Esophagus (tissue), 2 donors: Measurements from ENCODE around the gene MMS22L. TPM values are rescaled to one million over a fixed set of nuclear protein-coding genes. Genes with fewer than 3 reads are reported as not detected.

Source experiments
- H3K27ac ChIP-seq, 2 donors: one replicate each; pipeline ENCODE4 v1.5.1; 2013; ENCODE audit warnings: low read depth in 2 of 2, mild to moderate bottlenecking in 2 of 2, inconsistent platforms in 1 of 2, low read length in 1 of 2, moderate library complexity in 1 of 2
- H3K27me3 ChIP-seq, 2 donors: one replicate each; pipeline ENCODE4 v1.6.1; 2013; ENCODE audit warnings: low read length in 2 of 2, control low read depth in 1 of 2, mild to moderate bottlenecking in 1 of 2; ENCODE audit not compliant: insufficient read depth in 2 of 2, control insufficient read depth in 1 of 2
- H3K36me3 ChIP-seq, 2 donors: one replicate each; pipeline ENCODE4 v1.6.1; 2013; ENCODE audit warnings: low read length in 1 of 2; ENCODE audit not compliant: control insufficient read depth in 2 of 2, insufficient read depth in 2 of 2
- H3K4me1 ChIP-seq, 2 donors: one replicate each; pipeline ENCODE4 v1.6.1; 2013; ENCODE audit warnings: low read length in 1 of 2; ENCODE audit not compliant: control insufficient read depth in 2 of 2, insufficient read depth in 2 of 2
- H3K4me3 ChIP-seq, 2 donors: one replicate each; pipeline ENCODE4 v1.5.1; 2013; ENCODE audit warnings: low read length in 2 of 2, mild to moderate bottlenecking in 2 of 2, low read depth in 1 of 2, moderate library complexity in 1 of 2
- H3K9me3 ChIP-seq, 2 donors: one replicate each; pipeline ENCODE4 v1.6.1; 2013; ENCODE audit warnings: mild to moderate bottlenecking in 2 of 2, low read depth in 1 of 2, low read length in 1 of 2, moderate library complexity in 1 of 2; ENCODE audit not compliant: control insufficient read depth in 2 of 2, insufficient read depth in 1 of 2
- WGBS, 2 donors: extraction: QIAGEN DNeasy Blood & Tissue Kit; methylation state at CpG; one replicate each; pipeline ENCODE4 v1.1.7; 2013; 5-methylcytosine and 5-hydroxymethylcytosine counted together
- polyA plus RNA-seq, 2 donors: library from polyadenylated mRNA; stranded (reverse); fragments of 200-250 nt; gene quantifications; one replicate each; pipeline ENCODE4 v1.2.3, GENCODE V29; 2013
- donor health status: healthy with polysubstance abuse.
- donor health status: Bipolar disorder and iron deficiency.

Gene MMS22L, protein sequence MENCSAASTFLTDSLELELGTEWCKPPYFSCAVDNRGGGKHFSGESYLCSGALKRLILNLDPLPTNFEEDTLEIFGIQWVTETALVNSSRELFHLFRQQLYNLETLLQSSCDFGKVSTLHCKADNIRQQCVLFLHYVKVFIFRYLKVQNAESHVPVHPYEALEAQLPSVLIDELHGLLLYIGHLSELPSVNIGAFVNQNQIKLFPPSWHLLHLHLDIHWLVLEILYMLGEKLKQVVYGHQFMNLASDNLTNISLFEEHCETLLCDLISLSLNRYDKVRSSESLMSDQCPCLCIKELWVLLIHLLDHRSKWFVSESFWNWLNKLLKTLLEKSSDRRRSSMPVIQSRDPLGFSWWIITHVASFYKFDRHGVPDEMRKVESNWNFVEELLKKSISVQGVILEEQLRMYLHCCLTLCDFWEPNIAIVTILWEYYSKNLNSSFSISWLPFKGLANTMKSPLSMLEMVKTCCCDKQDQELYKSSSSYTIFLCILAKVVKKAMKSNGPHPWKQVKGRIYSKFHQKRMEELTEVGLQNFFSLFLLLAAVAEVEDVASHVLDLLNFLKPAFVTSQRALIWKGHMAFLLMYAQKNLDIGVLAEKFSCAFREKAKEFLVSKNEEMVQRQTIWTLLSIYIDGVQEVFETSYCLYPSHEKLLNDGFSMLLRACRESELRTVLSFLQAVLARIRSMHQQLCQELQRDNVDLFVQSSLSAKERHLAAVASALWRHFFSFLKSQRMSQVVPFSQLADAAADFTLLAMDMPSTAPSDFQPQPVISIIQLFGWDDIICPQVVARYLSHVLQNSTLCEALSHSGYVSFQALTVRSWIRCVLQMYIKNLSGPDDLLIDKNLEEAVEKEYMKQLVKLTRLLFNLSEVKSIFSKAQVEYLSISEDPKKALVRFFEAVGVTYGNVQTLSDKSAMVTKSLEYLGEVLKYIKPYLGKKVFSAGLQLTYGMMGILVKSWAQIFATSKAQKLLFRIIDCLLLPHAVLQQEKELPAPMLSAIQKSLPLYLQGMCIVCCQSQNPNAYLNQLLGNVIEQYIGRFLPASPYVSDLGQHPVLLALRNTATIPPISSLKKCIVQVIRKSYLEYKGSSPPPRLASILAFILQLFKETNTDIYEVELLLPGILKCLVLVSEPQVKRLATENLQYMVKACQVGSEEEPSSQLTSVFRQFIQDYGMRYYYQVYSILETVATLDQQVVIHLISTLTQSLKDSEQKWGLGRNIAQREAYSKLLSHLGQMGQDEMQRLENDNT
- polyA plus RNA-seq, result 1 to 10 TPM; 1.8 to 2.4 TPM

DNA sequence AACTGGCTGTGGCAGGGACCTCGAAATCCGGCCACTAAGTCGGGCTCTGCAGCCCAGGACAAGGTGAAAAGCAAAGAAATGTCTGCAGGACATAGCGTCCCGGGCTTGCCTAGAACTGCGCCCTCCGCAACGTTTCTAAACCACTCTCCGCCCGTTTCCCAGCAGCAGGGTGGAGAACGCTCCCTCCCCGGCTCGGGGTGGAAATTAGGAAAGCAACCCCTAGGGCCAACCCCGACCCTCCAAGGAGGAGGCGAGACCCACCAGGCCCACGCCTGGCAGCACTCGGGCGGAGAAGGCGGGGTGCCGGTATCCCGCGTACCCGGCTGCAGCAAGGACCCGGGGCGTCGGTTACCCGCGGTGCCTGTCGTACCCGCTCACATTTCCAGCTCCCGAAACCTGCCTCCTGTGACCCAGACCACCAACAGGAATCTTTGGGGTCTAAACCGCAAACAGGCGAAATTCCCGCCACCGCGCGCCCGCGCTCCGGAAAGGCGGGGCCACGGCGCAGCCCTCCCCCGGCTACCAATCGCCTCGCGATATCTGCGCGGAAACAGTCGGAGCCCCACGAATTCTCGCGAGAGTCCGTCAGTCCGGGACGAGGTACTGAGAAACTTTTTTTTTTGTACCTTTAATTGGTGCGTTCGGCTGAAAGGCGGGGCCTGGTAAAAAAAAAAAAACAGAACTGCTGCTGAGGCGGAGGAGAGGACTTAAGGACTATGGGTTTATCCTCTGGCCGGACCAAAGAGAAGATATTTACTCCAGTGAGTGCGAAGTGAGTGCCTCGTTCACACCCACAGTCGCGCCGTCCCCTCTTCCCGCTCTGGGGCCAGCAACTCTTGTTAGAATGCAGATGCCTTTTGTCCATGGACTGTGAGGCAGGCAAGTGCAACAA lies at the start of gene MMS22L:
MMS22L (minus strand) TSS at position 491 of the 892 bp plus-strand sequence. CDS start 739 bp downstream, outside the sequence.
- WGBS, 2 donors, result 0% methylated on average over 59 to 67 of the region's 67 CpGs

DNA sequence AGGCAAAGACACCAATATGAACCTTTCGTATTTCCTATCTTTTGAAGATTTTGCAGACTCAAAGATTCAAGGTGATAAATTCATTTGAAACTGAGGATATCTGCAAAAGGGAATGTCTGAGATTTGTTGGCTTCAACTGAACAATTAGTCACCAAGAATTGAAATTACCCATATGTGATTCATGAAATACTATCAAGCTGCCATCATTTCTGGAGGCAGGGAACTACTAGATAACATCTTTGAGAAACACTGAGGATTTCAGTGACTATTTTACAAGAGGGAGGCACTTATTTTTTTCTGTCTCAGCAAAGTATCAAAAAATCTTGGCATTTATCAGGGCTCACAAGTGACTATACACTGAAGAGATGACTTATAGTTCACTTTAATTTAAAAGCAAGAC lies 39.8 kb upstream of the MMS22L start:
- WGBS, 2 donors, result 82 to 84% methylated on average over 1 of the region's 1 CpG
- peaks cover 0 to 2% of the 10 kb centered on the region in 2 donors for H3K27me3 ChIP-seq
- H3K9me3 ChIP-seq, result no peaks in the 10 kb centered on the region
- H3K36me3 ChIP-seq, result no peaks in the 10 kb centered on the region
- no peak overlapping the region for H3K4me3 ChIP-seq
- no peaks in the 10 kb centered on the region for H3K4me1 ChIP-seq
- H3K27ac ChIP-seq, result no peak overlapping the region

More for the DNA sequence above, at the start of gene MMS22L:
- Histone ChIP-seq H3K4me3 (peak within 1 kb of the TSS; percentile 79 to 96), H3K4me1 (no peaks in the 10 kb centered on the region), H3K36me3 (no peaks in the 10 kb centered on the region), H3K9me3 (no peaks in the 10 kb centered on the region), H3K27me3 (no peaks in the 10 kb centered on the region), H3K27ac (peak within 1 kb of the TSS; percentile 47 to 70)

DNA sequence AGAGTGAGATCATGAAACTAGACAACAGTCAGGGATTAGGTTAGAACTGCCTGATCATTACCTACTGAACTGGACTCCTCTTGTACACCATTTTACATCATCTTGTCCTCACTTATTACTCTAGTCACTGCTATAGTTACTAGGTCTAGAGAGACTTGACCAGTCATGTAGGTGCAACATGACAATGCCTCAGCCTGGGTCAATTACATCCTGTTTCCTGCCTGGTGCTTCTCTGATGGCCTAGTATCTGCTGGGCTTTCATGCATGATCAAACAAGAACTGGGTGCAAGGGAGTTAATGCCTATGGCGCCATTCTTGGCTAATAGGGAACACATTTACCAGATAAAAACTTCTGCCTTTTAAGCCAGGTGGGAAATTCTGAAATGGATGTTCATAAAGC lies 39.2 kb upstream of the MMS22L start:
- Histone ChIP-seq H3K4me3 (no peak overlapping the region), H3K9me3 (no peaks in the 10 kb centered on the region), H3K27me3 (peaks cover 0 to 2% of the 10 kb centered on the region in 2 donors), H3K27ac (no peak overlapping the region), H3K36me3 (no peaks in the 10 kb centered on the region), H3K4me1 (no peaks in the 10 kb centered on the region)
- 93 to 96% methylated on average over 1 of the region's 1 CpG for WGBS, 2 donors

DNA sequence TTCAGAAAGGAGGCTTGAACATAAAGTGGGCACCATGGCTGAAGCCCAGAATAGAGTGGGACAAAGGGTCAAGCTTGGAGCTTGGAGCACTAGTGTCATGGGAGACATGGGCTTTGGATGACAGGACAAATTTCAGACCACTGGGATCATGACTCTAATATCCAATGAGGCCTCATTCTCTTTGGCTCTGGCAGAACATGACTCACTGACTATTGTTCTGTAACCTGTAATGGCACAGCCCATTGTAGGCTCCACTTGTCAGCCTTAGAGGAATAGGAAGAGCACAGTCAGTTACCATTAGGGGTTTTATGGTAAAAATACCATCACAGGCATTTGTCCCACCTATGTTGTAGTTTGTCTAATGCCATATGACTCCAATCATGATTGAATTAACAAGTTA lies 34.0 kb upstream of the MMS22L start:
- Histone ChIP-seq H3K4me3 (no peak overlapping the region), H3K27ac (no peak overlapping the region), H3K9me3 (no peaks in the 10 kb centered on the region), H3K27me3 (no peaks in the 10 kb centered on the region), H3K4me1 (no peaks in the 10 kb centered on the region), H3K36me3 (no peaks in the 10 kb centered on the region)

DNA sequence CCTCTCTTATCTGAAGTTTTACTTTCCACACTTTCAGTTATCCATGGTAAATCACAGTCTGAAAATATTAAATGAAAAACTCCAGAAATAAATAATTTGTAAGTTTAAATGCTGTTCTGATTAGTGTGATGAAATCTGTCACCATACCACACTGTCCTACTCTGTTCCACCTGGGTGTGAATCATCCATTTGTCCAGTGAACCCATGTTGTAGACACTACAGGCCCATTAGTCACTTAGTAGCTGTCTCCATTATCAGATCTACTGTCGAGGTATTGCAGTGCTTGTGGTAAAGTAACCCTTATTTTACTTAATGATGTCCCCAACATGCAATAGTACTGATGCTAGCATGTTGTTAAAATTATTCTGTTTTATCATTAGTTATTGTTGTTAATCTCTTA lies 29.2 kb upstream of the MMS22L start:
- 38 to 51% methylated on average over 1 of the region's 1 CpG for WGBS, 2 donors
- Histone ChIP-seq H3K4me3 (no peak overlapping the region), H3K4me1 (no peaks in the 10 kb centered on the region)

DNA sequence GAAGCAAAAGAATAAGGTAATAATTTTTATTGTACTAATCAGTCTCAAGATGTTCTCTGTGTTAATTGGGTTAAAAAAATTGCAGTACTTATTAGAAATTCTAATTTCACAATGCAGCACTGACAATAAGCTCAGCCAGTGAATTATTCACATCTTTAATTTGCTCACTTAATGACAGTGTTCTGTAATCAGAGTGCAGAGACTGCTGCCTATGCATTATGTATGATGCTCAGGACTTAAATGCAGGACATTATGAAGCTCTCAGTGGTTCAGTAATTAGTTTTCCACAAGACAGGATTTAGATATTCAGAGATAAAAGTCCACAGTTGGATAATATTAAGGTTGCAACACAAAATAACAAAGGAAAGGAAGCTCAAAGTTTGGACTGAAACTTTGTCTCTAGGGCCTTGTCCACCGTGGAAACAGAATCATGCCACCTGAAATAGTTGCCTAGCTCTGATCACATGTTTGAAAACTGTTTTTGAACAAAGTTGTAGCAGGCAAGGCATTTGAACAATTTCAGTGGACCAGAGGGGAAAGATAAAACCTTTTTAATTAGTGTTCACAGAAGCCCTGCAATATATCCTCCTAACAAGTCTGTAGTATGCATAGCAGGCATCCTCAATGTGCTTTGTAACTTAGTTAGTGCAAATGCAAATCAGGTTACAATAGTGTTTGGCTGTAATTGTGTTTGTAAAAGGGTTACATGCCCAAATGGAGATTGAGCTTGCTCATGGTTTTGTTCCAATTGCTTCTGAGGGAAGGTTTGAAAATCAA lies 23.7 kb upstream of the MMS22L start:
- 58 to 61% methylated on average over 1 of the region's 1 CpG for WGBS, 2 donors

More for the DNA sequence above, 29.2 kb upstream of the MMS22L start:
- Histone ChIP-seq H3K27ac (no peak overlapping the region), H3K9me3 (no peaks in the 10 kb centered on the region), H3K36me3 (no peaks in the 10 kb centered on the region), H3K27me3 (no peaks in the 10 kb centered on the region)

DNA sequence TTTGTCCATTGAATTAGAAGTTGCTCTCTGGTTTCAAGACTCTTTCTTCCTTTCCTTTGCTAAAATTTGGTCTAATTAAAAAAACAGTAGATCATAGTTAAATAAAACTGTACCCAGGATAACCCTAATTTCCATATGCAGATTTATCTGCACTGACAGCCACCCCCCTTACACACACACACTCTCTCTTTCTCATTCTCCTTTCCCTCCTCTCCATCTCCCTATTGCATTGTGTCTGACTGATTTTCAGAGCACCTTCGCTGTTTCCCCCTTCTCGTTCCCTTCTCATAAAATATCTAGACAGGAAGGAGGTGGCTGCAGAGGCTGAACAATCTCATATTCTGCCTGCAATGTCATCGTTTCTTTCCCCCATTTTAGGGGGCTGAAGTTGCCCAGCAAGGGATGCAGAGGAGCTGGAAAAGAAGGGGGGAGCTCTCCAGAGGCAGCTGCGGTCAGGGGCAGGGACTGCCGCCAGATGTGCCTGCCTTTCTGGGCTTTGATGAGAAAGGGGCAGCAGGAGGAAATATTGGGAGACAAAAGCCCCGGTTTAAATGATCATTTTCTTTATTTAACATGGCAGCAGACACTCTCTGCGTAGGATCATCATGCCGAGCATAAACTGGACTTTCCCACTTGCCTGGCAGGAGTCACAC lies 22.5 kb upstream of the MMS22L start:
- no peaks in the 10 kb centered on the region for H3K4me1 ChIP-seq

More for the DNA sequence above, 23.7 kb upstream of the MMS22L start:
- Histone ChIP-seq H3K36me3 (no peaks in the 10 kb centered on the region), H3K9me3 (no peaks in the 10 kb centered on the region), H3K4me3 (no peak overlapping the region), H3K27ac (no peak overlapping the region), H3K4me1 (no peaks in the 10 kb centered on the region), H3K27me3 (no peaks in the 10 kb centered on the region)

DNA sequence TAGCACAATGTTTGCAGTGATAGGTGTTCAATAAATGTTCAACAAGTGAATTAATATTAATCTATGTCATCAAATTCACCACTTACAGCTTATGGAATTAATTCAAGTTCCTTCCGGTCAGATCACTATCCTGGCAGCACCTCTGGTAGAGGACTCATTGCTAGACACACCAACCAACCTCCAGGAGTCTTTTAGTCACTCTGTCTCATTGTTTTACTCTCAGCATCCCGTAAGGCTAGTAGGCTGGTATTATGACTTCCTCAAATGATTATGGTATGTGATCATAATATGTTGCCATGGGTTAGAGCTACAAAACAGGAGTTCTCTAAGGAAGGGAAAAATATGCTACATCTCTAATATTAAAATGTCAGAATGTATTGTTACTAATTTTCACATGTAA lies 21.7 kb upstream of the MMS22L start:
- Histone ChIP-seq H3K27ac (no peak overlapping the region), H3K36me3 (no peaks in the 10 kb centered on the region), H3K27me3 (no peaks in the 10 kb centered on the region), H3K9me3 (no peaks in the 10 kb centered on the region), H3K4me3 (no peak overlapping the region), H3K4me1 (no peaks in the 10 kb centered on the region)
- whole genome bisulfite sequencing, 2 donors, result 76 to 81% methylated on average over 2 of the region's 2 CpGs

More for the DNA sequence above, 22.5 kb upstream of the MMS22L start:
- Histone ChIP-seq H3K27ac (no peak overlapping the region), H3K4me3 (no peak overlapping the region), H3K36me3 (no peaks in the 10 kb centered on the region), H3K9me3 (no peaks in the 10 kb centered on the region), H3K27me3 (no peaks in the 10 kb centered on the region)
- WGBS, 2 donors, result 38 to 44% methylated on average over 8 of the region's 8 CpGs
